Measurements from ENCODE around the gene EMX2. TPM values are rescaled to one million over a fixed set of nuclear protein-coding genes. Genes with fewer than 3 reads are reported as not detected.

EMX2 gene
- total RNA-seq, 1 experiment from 2014 or later, result 4.7 TPM

DNA sequence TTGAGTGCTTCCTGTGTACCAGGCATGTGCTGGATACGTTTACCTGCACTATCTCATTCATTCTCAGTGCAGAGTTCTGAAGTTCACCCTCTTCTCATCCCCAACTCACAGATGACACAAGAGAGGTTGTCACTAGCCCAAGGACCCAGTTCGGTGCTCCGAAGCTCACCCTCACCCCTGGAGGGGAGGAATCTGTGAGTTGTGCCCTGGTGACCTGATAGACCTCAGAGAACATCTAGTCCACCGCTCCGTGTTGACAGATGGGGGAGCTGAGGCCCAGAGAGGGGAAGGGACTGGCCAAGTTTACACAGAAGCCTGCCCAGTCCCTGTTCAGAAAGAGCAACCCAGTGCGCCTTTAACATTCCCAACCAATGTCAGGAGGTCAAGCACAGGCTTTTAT is 44.8 kb upstream of the EMX2 start:
- Histone ChIP-seq H3K4me1 (peaks cover 17% of the 10 kb centered on the region), H3K27me3 (replicated peaks; ENCODE audit: control insufficient read depth, insufficient read depth, low read length) (no peaks in the 10 kb centered on the region), H3K4me3 (ENCODE audit: low read depth, low read length) (no peak overlapping the region), H3K9me3 (0 out of 2 replicates have a peak, but pooled peaks cover 2% of the 10 kb centered on the region), H3K36me3 (ENCODE audit: control insufficient read depth, insufficient read depth, low read length) (no peaks in the 10 kb centered on the region)
- Mint-ChIP-seq H3K4me1 (ENCODE audit: low read depth, unreplicated experiment) (peaks cover 11% of the 10 kb centered on the region), H3K9me3 (ENCODE audit: unreplicated experiment) (no peaks in the 10 kb centered on the region), H3K36me3 (ENCODE audit: insufficient read depth, unreplicated experiment) (no peaks in the 10 kb centered on the region), H3K4me3 (ENCODE audit: unreplicated experiment) (no peak overlapping the region), H3K27ac (ENCODE audit: unreplicated experiment) (no peak overlapping the region), H3K27me3 (ENCODE audit: insufficient read depth, unreplicated experiment) (no peaks in the 10 kb centered on the region)
- BruUV-seq (replicated peaks), result no TSS peak
- ChIA-PET POLR2A (no interaction called here), CTCF (interaction anchor here (0.6 to 1.9 kb wide), 10 partner anchors 31 to 762 kb away, joined by 3 to 16 read pairs (median 4); no protein-coding TSS in a partner anchor)
- DNase-seq, result no peak
- TF ChIP-seq CTCF (IDR thresholded peaks at IDR 0.05; ENCODE audit: insufficient read depth in 1 of 2, low read depth in 1 of 2, low read length in 1 of 2, severe bottlenecking in 1 of 2, unreplicated experiment in 1 of 2), result no peak
- intact Hi-C loops (cut with micrococcal nuclease; ENCODE audit: unreplicated experiment), result loop anchor here (2.0 kb wide), 5 partner anchors 111 to 749 kb away; no protein-coding TSS in a partner anchor

- intact Hi-C loops (cut with micrococcal nuclease; ENCODE audit: unreplicated experiment), result loop anchor here (2.0 kb wide), 1 partner anchor 747 kb away; no protein-coding TSS in a partner anchor
- no TSS peak for BruUV-seq (replicated peaks)
- Mint-ChIP-seq H3K36me3 (ENCODE audit: insufficient read depth, unreplicated experiment) (no peaks in the 10 kb centered on the region), H3K9me3 (ENCODE audit: unreplicated experiment) (no peaks in the 10 kb centered on the region), H3K27me3 (ENCODE audit: insufficient read depth, unreplicated experiment) (no peaks in the 10 kb centered on the region), H3K4me1 (ENCODE audit: low read depth, unreplicated experiment) (peaks cover 11% of the 10 kb centered on the region), H3K27ac (ENCODE audit: unreplicated experiment) (no peak overlapping the region), H3K4me3 (ENCODE audit: unreplicated experiment) (no peak overlapping the region)
- TF ChIP-seq CTCF (IDR thresholded peaks at IDR 0.05; ENCODE audit: insufficient read depth in 1 of 2, low read depth in 1 of 2, low read length in 1 of 2, severe bottlenecking in 1 of 2, unreplicated experiment in 1 of 2), result no peak
- no peak overlapping the region for H3K4me3 ChIP-seq (ENCODE audit: low read depth, low read length)
- H3K4me1 ChIP-seq, result peaks cover 22% of the 10 kb centered on the region
- H3K27me3 ChIP-seq (replicated peaks; ENCODE audit: control insufficient read depth, insufficient read depth, low read length), result no peaks in the 10 kb centered on the region
- no peak for DNase-seq
- no peaks in the 10 kb centered on the region for H3K36me3 ChIP-seq (ENCODE audit: control insufficient read depth, insufficient read depth, low read length)
- ChIA-PET CTCF (interaction anchor here (0.6 to 1.3 kb wide), 3 partner anchors 10 to 35 kb away, joined by 3 to 9 read pairs (median 6); no protein-coding TSS in a partner anchor), POLR2A (interaction anchor here (0.6 kb wide), 1 partner anchor 607 kb away, joined by 10 read pairs; no protein-coding TSS in a partner anchor)
- 0 out of 2 replicates have a peak, but pooled peaks cover 2% of the 10 kb centered on the region for H3K9me3 ChIP-seq
Observed at GRCh38 chr10:117499248-117500105, 43.1 kb upstream of the EMX2 start.

DNA sequence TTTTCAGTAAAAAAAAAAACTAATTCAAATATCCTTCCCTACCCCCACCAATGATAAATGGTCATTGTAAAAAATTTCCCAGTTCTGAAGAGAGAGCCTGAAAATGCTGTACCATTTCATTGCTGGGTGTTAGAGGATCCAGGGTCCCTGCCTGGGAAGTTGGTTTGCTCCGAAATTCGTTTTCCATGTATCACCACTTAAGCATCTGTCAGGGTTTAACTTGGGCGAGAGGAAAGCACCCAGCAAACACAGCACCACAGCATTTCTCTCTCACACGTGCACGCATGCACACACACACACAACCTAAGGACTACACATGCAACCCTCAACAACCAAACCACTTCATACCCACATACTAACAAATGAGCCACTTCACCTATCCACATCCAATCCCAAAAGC is 42.1 kb upstream of the EMX2 start:
- no TSS peak for BruUV-seq (replicated peaks)
- no peaks in the 10 kb centered on the region for H3K9me3 ChIP-seq
- ChIA-PET CTCF (no interaction called here), POLR2A (interaction anchor here (0.8 kb wide), 1 partner anchor 10 kb away, joined by 4 read pairs; no protein-coding TSS in a partner anchor)
- intact Hi-C loops (cut with micrococcal nuclease; ENCODE audit: unreplicated experiment), result no loop called here
- H3K4me3 ChIP-seq (ENCODE audit: low read depth, low read length), result no peak overlapping the region
- no peaks in the 10 kb centered on the region for H3K36me3 ChIP-seq (ENCODE audit: control insufficient read depth, insufficient read depth, low read length)
- no peaks in the 10 kb centered on the region for H3K36me3 Mint-ChIP-seq (ENCODE audit: insufficient read depth, unreplicated experiment)
- H3K27ac Mint-ChIP-seq (ENCODE audit: unreplicated experiment), result no peak overlapping the region
- H3K4me1 ChIP-seq, result peaks cover 22% of the 10 kb centered on the region
- DNase-seq, result no peak
- peaks cover 11% of the 10 kb centered on the region for H3K4me1 Mint-ChIP-seq (ENCODE audit: low read depth, unreplicated experiment)
- no peaks in the 10 kb centered on the region for H3K27me3 ChIP-seq (replicated peaks; ENCODE audit: control insufficient read depth, insufficient read depth, low read length)
- H3K27me3 Mint-ChIP-seq (ENCODE audit: insufficient read depth, unreplicated experiment), result no peaks in the 10 kb centered on the region
- no peak overlapping the region for H3K4me3 Mint-ChIP-seq (ENCODE audit: unreplicated experiment)
- H3K9me3 Mint-ChIP-seq (ENCODE audit: unreplicated experiment), result no peaks in the 10 kb centered on the region
- no peak for TF ChIP-seq CTCF (IDR thresholded peaks at IDR 0.05; ENCODE audit: insufficient read depth in 1 of 2, low read depth in 1 of 2, low read length in 1 of 2, severe bottlenecking in 1 of 2, unreplicated experiment in 1 of 2)
